Glomerular visceral epithelial cell (primary cell): ENCODE results near the gene MATK.

ENCODE experiments used
- DNase-seq: peaks from one replicate; pipeline ENCODE4 v3.0.0-alpha.2; 2016; ENCODE audit errors: extremely low spot score

MATK gene

DNA sequence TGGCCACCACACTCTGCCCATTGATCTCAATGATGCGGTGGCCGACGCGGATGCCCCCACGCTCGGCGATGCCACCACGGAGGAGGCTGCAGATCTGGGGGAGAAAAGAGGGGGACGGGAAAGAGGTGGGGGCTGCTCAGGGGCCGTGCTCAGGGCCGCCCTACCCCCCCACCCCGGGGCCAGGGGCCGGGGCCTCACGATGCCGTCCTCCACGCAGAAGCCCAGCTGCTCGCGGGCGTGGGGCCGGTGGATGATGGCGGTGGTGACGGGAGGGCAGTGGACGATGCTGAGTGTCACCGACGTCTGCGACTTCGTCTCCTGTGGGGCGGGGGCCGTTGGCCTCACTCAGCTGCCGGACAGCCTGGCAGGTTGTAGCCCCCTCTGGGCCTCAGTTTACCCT, 34.9 kb downstream of the MATK start:
- DNase-seq = no peak

DNA sequence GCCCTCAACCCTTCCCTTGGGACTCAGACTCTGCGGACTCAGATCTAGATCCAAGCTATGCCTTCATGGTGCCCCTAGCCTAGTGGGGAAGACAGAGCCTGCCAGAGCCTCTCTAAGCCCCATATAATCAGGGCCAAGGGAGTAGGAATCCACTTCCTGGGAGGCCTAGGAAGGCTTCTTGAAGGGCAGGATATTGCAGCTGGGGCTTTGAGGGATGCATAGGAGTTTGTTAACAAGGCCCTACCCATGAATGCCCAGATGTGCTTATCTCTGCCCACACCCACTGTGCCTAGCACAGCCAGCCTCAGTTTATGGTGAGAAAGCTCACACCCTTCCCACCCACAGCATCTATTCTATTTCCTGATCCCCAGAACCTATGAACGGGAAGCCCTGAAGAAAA, 36.0 kb downstream of the MATK start:
- DNase-seq = no peak

DNA sequence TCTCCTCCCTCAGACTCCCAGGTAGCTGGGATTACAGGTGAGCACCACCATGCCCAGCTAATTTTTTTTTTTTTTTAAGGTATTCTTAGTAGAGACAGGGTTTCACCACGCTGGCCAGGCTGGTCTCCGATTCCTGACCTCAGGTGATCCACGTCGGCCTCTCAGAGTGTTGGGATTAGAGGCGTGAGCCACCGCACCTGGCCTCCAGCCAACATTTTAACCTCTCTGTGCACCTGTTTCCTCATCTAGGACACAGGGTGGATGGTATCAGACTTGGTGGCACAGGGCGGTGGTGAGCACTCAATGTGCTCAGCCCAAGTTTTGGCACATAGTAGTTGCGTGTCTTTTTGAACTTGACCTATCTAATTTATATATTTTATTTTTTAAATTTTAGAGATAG, 37.2 kb downstream of the MATK start:
- DNase-seq = no peak

DNA sequence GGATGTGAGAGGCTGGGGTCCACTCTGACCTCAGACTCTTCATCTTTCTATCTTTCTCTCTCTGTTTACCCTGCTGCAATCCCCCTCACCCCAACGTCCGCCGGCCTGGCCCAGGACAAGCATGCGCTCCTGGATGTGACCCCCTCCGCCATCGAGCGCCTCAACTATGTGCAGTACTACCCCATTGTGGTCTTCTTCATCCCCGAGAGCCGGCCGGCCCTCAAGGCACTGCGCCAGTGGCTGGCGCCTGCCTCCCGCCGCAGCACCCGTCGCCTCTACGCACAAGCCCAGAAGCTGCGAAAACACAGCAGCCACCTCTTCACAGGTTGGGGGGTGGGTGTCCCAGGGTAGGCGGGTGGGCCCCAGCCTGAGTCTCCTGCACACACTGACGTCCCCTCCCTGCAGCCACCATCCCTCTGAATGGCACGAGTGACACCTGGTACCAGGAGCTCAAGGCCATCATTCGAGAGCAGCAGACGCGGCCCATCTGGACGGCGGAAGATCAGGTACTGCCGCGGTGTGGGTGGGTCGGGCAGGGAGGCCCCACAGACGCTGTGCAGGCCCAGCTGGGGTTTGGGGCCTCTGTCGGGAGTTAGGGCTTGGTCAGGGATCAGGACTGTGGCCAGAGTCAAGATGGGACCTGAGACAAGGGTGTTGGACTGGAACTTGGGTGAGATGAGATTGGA, 39.7 kb downstream of the MATK start:
- no peak for DNase-seq

DNA sequence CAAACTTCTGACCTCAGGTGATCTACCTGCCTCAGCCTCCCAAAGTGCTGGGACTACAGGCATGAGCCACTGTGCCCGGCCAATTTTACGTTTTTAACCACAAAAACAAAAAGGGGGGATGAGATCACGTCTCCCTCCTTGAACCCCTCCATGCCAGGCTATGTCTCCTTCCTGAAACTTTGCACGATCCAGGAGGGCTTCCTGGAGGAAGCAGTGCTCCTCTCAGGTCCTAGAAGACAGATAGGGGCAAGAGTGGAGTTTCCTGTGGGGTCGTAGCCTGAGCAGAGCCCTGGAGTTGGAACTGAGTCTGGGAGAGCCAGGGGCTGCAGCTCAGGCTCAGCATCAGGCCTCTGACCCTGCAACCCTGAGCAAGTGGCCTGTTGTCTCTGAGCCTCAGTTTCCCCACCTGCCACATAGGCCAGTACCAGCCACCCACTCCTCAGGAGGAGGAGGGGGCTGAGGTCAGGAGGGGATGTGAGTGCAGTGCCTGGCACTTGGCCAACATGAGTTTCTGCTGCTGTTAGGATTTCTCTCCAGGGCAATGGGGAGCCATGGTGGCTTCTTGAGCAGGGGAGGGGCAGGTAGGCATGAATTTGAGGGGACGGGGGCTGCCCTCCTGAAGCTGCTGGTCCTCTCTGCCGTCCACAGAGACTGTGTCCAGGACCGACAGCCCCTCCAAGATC, 40.7 kb downstream of the MATK start:
- no peak for DNase-seq

DNA sequence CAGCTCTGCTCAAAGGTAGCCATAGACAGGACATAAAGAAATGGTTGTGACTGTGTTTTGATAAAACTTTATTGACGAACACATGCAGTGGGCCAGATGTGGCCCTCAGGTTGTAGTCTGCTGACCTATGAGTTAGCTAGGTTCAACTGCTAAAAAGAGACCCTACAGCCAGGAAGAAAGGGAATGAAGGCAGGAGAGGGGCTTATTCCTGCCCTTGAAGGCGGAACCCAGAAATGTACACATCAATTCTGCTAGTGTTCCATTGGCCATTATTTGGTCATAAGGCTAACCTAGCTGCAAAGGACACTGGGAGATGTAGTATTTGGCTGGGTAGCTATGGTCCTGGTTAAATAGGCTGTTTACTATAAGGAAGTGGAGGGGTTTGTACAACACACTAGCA, 42.7 kb downstream of the MATK start:
- DNase-seq = no peak

DNA sequence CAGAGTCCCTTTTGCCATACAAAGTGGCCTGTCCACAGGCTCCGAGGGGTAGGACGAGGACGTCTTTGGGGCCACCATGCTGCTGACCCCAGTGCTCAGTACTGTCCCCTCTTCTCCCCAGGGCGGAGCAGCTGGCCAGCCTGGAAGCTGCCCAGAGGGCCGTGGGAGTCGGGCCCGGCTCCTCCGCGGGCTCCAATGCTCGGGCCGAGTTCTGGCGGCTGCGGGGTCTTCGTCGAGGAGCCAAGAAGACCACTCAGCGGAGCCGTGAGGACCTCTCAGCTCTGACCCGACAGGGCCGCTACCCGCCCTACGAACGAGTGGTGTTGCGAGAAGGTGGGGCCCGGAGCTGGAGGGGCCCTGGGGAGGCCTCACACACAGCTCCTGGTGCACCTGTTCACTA, 45.8 kb downstream of the MATK start:
- DNase-seq = no peak

DNA sequence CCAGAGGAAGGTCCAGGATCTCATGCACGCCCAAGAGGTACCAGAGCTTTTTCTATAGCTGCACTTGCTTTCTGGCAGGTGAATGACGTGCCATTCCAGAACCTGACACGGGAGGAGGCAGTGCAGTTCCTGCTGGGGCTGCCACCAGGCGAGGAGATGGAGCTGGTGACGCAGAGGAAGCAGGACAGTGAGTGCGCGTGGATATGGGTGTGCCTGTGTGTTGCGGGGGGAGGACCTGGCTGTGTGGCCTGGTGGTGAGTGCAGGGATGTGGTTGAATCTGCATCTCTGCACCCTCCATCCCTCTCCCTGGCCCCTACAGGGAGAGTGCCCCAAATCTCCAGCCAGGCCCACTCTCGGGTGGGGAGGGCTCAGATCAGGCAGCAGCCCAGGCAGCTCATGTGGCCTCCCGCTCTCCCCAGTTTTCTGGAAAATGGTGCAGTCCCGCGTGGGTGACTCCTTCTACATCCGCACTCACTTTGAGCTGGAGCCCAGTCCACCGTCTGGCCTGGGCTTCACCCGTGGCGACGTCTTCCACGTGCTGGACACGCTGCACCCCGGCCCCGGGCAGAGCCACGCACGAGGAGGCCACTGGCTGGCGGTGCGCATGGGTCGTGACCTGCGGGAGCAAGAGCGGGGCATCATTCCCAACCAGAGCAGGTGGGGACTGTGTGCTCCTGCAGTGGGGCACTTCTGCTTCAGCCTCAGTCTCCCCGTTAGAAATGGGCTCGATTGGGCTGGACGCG, 47.5 kb downstream of the MATK start:
- no peak for DNase-seq

DNA sequence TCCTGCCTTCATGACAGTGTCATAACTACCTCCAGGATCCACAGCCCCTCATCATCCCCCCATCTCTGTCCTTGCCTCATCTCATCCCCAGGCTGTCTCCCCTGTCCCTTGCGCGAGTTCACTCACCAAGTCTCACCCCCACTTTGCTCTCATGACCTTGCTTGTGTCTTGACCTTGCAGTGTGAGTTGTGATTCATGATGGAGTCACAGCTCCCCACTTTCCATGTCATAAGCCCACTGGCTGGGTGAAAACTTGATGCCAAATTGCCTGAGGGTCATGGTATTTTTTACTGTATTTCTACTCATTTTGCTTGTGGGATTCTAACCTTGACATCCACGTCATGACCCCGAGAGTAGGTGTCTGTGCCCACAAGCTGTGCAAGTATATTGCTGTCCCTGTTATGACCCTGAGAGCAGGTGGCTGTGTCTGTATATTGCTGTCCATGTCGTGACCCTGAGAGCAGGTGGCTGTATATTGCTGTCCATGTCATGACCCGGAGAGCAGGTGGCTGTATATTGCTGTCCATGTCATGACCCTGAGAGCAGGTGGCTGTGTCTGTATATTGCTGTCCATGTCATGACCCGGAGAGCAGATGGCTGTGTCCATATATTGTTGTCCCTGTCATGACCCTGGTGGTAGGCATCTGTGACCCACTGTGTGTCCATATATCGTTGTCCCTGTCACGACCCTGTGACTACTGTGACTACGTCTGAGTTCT, 48.5 kb downstream of the MATK start:
- DNase-seq = no peak

DNA sequence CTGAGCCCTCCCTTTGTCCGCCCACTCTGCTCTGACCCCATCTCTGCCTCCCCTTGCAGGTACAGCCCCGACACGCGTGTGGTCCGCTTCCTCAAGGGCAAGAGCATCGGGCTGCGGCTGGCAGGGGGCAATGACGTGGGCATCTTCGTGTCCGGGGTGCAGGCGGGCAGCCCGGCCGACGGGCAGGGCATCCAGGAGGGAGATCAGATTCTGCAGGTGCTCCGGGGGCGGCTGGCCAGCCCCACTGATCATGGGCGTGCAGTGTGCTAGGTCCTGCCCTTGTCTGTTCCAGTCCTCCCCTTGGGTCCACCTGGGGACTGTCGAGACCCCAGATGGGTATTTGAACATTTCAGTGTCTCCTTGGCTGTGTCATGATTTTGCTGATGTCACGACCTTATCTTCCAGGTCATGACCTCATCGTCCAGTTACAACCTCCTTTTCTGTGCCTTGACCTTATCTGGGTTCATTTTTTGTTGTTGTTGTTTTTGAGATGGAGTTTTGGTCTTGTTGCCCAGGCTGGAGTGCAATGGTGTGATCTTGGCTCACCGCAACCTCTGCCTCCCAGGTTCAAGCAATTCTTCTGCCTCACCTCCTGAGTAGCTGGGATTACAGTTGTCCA, 50.0 kb downstream of the MATK start:
- no peak for DNase-seq

DNA sequence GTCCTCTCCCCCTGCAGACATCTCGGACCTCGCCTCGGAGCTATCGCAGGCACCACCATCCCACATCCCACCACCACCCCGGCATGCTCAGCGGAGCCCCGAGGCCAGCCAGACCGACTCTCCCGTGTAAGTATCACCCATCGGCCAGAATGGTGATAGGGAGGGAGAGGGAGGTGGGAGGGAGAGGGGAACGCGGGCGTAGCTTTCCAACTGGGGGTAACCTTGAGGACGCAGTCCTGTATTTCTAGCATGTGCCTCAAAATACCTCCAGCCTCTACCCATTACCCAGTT, 51.9 kb downstream of the MATK start:
- DNase-seq = no peak

DNA sequence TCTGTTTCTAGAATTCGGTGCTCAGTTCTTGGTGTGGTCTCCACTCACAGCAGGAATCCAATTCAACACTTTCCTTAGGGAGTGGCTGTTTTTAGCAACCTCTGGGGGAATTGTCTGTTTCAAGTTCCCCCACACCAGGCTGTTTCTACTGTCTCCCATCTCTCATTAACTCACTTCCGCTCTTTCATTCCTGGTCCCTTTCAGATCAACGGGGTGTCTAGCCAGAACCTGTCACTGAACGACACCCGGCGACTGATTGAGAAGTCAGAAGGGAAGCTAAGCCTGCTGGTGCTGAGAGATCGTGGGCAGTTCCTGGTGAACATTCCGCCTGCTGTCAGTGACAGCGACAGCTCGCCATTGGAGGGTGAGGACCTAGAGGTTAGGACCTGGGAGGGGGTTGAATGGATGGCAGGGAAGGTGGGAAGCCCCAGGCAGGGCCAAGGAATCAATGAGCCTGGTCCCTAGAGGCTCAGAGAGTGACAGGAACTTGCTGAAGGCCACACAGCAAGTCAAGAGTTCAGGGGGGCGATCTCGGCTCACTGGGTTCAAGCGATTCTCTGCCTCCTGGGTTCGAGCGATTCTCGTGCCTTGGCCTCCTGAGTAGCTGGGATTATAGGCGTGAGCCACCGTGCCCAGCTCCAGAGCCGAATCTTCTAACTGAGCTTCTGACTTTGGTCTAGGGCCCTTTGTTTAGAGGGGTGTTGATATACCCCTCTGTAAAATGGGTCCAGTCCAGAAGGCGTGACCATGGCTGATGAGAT, 52.5 kb downstream of the MATK start:
- no peak for DNase-seq

DNA sequence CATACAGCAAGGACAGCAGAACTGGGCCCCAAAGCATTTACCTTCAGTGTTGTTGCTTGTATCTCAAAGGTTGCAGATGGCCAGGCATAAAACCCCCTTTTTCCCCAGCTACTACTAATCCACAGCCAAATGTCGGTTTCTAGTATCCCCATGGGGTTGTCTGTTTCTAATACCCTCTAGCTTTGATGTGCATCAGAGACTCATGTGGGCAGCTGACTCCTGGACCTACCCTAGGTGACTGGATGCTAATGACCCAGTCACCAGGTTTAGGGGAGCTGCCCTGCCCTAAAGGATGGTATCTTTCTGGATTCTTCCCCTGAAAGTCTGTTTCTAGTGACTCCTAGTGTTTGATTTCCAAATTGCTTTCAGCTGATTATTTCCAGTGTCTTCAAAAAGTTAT, 54.1 kb downstream of the MATK start:
- DNase-seq = no peak

DNA sequence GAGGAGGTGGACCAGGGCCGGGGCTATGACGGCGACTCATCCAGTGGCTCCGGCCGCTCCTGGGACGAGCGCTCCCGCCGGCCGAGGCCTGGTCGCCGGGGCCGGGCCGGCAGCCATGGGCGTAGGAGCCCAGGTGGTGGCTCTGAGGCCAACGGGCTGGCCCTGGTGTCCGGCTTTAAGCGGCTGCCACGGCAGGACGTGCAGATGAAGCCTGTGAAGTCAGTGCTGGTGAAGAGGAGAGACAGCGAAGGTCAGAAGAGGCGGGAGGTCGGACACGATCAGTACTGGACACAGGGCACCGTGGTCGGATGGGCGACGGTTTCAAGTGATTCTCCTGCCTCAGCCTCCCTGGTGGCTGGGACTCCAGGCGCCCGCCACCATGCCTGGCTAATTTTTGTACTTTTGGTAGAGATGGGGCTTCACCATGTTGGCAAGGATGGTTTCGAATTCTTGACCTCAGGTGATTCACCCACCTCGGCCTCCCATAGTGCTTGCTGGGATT, 55.7 kb downstream of the MATK start:
- no peak for DNase-seq
